ENCODE results near the gene HCFC2. TPM values are rescaled to one million over a fixed set of nuclear protein-coding genes. Genes with fewer than 3 reads are reported as not detected.
"Not testable (repeated sequence)": the region's sequence is repeated elsewhere in the genome, so short reads cannot be mapped to it uniquely, and the experiment has no call there.

The HCFC2 gene
- 25.3 and 29.0 TPM in 2 replicates for total RNA-seq
- 10.6 TPM for polyA plus RNA-seq (2012)

GRCh38 chr12:104064031-104064841 lies at the start of gene HCFC2:
HCFC2 (plus strand) TSS chr12:104064531; CDS start chr12:104064561, 30 bp downstream.
- peak; percentile 95 for DNase-seq (ENCODE audit: low read depth)

GRCh38 chr12:104021862-104022261 lies 42.5 kb upstream of the HCFC2 start:
- not testable (repeated sequence) for DNase-seq (ENCODE audit: low read depth)

GRCh38 chr12:104022786-104023185 lies 41.5 kb upstream of the HCFC2 start:
- no peak for DNase-seq (ENCODE audit: low read depth)

- DNase-seq (ENCODE audit: low read depth) = no peak
Measured at GRCh38 chr12:104023710-104024109, 40.6 kb upstream of the HCFC2 start.

DNA sequence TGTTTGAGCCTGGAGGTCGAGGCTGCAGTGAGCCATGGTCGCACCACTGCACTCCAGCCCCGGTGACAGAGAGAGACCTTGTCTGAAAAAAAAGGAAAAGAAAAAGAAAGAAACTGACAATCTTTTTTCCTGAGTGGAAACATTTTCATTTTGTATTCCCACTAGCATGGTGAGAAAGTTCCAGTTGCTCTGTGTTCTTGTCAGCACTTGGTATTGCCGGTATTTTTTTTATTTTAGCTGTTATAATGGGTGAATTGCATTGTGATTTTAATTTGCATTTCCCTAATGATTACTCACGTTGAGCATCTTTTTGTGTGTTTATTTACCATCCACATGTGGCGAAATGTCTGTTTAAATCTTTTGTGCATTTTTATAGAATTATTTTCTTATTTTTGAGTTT lies 40.0 kb upstream of the HCFC2 start:
- DNase-seq (ENCODE audit: low read depth) = no peak

DNA sequence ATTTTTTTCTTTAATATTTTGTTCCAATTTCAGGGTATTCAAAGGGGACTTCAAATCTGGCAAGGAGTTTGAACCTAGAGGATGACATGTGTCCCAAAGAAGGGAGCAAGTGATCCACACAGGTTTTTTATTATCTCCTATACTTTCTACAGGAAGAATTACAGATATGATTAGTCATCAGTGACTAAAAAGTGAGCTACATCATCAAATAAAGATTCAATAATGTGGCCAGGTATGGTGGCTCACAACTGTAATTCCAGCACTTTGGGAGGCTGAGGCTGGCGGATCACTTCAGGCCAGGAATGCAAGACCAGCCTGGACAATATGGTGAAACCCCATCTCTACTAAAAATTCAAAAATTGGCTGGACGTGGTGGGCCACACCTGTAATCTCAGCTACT lies 38.6 kb upstream of the HCFC2 start:
- no peak for DNase-seq (ENCODE audit: low read depth)

GRCh38 chr12:104026841-104027599 lies 37.3 kb upstream of the HCFC2 start:
- DNase-seq (ENCODE audit: low read depth) = no peak

DNA sequence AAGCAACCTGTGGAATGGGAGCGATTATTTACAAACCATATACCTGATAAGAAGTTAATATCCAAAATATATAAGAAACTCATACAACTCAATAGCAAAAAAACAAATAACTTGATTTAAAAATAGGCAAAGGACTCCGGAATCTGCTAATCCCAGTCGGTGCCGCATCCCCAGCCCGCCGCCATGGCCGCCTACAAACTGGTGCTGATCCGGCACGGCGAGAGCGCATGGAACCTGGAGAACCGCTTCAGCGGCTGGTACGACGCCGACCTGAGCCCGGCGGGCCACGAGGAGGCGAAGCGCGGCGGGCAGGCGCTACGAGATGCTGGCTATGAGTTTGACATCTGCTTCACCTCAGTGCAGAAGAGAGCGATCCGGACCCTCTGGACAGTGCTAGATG lies 33.7 kb upstream of the HCFC2 start:
- not testable (repeated sequence) for DNase-seq (ENCODE audit: low read depth)

GRCh38 chr12:104036143-104036542 lies 28.2 kb upstream of the HCFC2 start:
- not testable (repeated sequence) for DNase-seq (ENCODE audit: low read depth)

DNA sequence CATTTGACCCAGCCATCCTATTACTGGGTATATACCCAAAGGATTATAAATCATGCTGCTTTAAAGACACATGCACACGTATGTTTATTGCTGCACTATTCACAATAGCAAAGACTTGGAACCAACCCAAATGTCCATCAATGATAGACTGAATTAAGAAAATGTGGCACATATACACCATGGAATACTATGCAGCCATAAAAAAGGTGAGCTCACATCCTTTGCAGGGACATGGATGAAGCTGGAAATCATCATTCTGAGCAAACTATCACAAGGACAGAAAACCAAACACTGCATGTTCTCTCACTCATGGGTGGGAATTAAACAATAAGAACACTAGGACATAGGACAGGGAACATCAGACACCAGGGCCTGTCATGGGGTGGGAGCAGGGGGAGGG lies 24.6 kb upstream of the HCFC2 start:
- DNase-seq (ENCODE audit: low read depth) = not testable (repeated sequence)

- no peak for DNase-seq (ENCODE audit: low read depth)
Measured at GRCh38 chr12:104042580-104042979, 21.8 kb upstream of the HCFC2 start.

DNA sequence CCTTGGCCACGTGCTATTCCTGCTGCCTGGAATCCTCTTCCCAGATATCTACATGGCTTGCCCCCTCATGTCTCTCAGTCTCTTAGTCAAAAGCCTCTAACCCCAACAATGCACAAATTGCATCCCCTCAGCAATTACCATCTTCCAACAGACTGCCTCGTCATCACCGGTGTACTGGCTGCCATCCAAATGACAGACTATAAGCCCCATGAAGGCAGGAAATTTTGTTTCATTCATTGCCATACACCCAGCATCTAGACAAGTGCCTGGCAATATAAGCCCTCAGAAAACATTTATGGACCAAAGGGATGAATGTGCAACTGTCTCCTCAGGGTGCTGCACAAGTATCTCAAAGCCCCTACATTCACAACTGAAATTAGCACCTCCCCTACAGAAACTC lies 20.2 kb upstream of the HCFC2 start:
- no peak for DNase-seq (ENCODE audit: low read depth)

DNA sequence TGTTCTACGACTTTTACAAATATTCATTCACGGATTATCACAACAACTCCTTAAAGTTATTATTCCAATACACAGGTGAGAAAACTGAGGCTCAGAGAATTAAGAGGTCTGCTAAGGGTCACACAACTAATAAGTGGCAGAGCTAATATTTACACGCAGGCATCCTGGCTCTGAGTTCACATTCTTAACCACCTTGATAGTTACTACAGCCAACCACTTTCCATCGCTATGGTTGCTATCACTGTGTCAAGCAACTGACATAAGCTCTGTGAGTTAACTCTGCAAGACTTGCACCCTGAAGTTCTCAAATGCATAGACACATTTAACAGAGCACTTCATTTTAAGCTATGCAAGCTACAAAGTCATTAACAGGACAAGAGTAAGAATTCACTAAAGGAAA lies 18.0 kb upstream of the HCFC2 start:
- no peak for DNase-seq (ENCODE audit: low read depth)

GRCh38 chr12:104048162-104048561 lies 16.2 kb upstream of the HCFC2 start:
- no peak for DNase-seq (ENCODE audit: low read depth)

DNA sequence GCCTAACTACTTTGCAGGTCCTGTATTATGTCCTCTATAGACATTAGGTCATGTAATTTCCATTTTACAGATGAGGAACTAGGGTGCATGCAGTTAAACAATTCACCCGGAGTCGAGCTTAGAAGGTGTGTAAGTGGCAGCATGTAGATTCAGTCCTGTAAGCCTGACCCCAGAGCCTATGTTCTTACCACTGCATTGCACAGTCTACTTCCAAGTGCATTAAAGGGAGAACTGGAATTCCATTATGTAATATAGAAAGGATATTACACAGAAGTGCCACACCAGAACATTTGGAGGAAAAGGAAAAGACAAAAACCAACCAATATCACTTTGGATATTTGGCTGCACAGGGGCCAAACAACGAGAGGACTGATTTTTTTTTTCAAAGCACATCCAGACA lies 15.5 kb upstream of the HCFC2 start:
- no peak for DNase-seq (ENCODE audit: low read depth)

DNA sequence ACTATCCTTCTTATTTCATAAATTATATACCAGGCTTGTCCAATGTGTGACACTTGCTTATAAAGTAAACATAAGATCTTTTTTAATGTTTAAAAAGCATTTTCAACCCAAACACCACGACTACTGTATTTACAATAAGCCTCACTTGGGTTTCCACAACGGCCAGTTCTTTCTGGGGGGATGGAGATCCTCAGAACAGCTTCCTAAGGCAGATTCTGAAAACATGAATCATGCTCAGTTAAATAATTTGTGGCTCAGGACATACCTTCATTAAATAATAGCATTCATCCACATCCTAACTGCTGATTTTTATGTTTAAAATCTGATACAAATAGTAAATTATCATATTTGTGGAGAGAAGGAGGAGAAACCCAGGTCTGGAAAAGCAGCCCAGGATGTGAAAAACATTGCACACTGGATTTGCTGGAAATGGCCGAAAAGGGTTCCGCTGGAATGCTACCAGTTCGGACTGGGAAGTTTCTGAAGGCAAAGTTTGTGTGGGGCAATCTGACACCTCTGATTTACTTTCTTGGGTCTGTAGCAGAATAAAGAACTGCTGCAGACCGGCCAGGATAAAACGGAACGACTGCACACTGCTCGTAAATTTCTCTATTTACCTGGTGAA lies 14.9 kb upstream of the HCFC2 start:
- peak; percentile 42 for DNase-seq (ENCODE audit: low read depth)

GRCh38 chr12:104049903-104050356 lies 14.4 kb upstream of the HCFC2 start, which contains the start of gene GLT8D2:
GLT8D2 (minus strand) TSS chr12:104050187; CDS start chr12:104019648, 30,539 bp downstream.
- peak; percentile 67 for DNase-seq (ENCODE audit: low read depth)

- DNase-seq (ENCODE audit: low read depth) = no peak
Measured at GRCh38 chr12:104050436-104050835, 13.9 kb upstream of the HCFC2 start.

DNA sequence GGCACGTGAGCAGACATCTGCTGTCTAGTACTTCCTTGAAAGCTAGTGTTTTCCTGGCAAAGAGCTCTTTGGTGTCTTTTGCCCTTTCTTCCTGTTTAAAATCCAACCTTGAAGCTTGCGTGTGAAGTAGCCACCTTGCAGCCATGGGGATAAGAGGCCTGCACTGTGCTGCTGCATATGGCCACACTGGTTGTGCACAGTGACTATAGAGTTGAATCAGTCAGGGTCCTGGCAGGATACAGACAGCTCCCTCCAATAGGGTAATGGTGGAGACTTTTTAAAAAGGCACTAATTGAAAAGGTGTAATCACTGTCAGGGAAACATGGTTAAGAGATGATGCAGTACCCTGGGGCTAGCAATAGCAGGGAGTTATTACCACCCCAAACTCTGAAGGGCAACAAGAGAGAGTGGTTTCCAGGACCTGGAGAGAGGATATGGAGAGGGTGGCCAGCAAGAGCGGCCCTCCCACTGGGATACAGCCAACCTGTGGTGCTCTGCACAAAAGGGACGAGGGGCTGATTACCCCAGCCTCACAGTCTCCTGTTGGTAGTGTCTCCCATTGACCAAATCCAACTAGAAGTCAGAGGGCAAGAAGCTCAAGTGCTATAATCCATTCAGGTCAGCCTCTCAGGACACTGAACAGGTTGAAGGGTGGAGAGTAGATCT lies 9.5 kb upstream of the HCFC2 start:
- DNase-seq (ENCODE audit: low read depth) = no peak

DNA sequence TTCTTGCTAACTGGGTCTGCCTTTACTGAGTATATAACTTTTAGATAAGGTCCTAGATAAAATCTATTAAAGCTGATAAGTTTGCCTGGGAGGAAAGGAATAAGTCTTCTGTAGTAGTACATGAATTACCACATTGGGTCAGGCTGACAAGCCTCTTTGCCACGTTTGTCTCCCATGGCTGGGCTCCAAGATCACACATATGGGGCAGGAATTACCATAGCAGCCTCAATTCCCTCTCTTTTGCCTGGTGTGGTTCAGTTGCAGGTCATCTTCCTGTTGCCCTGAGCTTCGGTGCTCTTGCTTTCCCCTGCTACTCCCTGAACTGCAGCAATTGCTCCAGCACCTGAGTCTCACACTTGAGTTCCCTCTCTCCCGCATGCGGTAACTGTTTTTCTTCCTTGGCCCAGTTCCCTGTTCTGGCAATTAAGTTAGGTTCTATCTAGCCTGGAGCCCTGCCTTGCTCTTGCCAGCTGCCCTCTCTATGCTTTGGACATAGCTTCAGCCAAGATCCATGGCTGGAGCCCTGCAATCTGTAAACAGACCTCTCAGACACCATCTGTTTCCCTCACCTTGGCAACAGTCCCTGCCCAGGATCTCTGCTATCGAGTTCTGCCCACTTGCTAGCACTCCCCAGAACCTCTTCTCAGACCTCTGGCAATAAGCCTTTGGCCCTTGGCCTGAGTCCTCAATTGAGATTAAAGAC lies 8.5 kb upstream of the HCFC2 start:
- DNase-seq (ENCODE audit: low read depth) = peak; percentile 94

Measured in myocyte (in vitro differentiated cells).